RWPE1 (cell line): ENCODE data around the gene KLHL33.

ENCODE experiments used
- CTCF ChIA-PET: fragments of 350-600 bp; sonication (Branson Sonifier 250); formaldehyde crosslinking; extraction: SDS; loops from one replicate; lab custom pipeline; 2021; lab: Yijun Ruan, JAX
- POLR2A ChIA-PET: fragments of 400-600 bp; formaldehyde crosslinking; extraction: SDS; loops from one replicate; lab custom pipeline; 2020; ENCODE audit warnings: antibody characterized with exemption; ENCODE audit not compliant: low non-redundant PET; lab: Yijun Ruan, JAX
- DNase-seq: peaks from one replicate; pipeline ENCODE4 v3.0.0; 2012; ENCODE audit warnings: low spot score
- H3K27ac ChIP-seq: fragments of 450-650 bp; 2 replicates; pipeline ENCODE4 v1.5.1; 2017
- CTCF ChIP-seq: fragments of 450-650 bp; conservative IDR thresholded peaks from 2 replicates; pipeline ENCODE4 v1.5.1; 2017; ENCODE audit warnings: low read depth, mild to moderate bottlenecking

Gene KLHL33

GRCh38 chr14:20424851-20425250, 11.1 kb downstream of the KLHL33 start:
- DNase-seq = no peak
- no peak for TF ChIP-seq CTCF
- CTCF ChIA-PET = interaction anchor here (0.7 to 0.9 kb wide), 2 partner anchors 9 to 1821 kb away, joined by 3 to 5 read pairs; no protein-coding TSS in a partner anchor
- POLR2A ChIA-PET = no interaction called here
- no peak overlapping the region for H3K27ac ChIP-seq

- DNase-seq = no peak
- ChIA-PET POLR2A (no interaction called here), CTCF (no interaction called here)
- TF ChIP-seq CTCF = no peak
- H3K27ac ChIP-seq = no peak overlapping the region
Measured at GRCh38 chr14:20422886-20423285, 13.1 kb downstream of the KLHL33 start.

DNA sequence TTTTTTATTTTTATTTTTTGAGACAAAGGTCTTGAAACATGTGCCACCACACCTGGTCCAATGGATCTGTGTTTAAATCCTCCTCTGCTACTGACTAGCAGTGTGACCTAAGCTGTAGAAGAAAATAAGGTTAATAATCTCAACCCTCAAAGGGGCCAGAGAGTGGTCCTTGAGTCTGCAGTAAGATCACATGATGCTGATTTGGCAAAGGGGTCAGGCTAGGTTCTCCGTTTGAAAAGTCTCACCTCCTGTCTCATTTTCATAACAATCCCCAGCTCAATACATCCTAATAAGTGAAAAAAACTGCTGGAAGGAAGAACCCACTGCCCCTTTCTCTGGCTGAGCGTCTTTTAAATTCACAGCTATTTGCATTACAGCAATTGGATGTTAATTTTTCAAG, 14.7 kb downstream of the KLHL33 start:
- no peak for DNase-seq
- no peak overlapping the region for H3K27ac ChIP-seq
- ChIA-PET CTCF (no interaction called here), POLR2A (interaction anchor here (0.6 kb wide), 1 partner anchor 184 kb away, joined by 3 read pairs; no protein-coding TSS in a partner anchor)
- TF ChIP-seq CTCF = no peak

GRCh38 chr14:20419419-20419818, 16.5 kb downstream of the KLHL33 start:
- no peak for TF ChIP-seq CTCF
- no peak overlapping the region for H3K27ac ChIP-seq
- POLR2A ChIA-PET = no interaction called here
- CTCF ChIA-PET = no interaction called here
- no peak for DNase-seq

- H3K27ac ChIP-seq = no peak overlapping the region
- no peak for TF ChIP-seq CTCF
- ChIA-PET CTCF (no interaction called here), POLR2A (no interaction called here)
- no peak for DNase-seq
Measured at GRCh38 chr14:20418501-20418909, 17.5 kb downstream of the KLHL33 start.

DNA sequence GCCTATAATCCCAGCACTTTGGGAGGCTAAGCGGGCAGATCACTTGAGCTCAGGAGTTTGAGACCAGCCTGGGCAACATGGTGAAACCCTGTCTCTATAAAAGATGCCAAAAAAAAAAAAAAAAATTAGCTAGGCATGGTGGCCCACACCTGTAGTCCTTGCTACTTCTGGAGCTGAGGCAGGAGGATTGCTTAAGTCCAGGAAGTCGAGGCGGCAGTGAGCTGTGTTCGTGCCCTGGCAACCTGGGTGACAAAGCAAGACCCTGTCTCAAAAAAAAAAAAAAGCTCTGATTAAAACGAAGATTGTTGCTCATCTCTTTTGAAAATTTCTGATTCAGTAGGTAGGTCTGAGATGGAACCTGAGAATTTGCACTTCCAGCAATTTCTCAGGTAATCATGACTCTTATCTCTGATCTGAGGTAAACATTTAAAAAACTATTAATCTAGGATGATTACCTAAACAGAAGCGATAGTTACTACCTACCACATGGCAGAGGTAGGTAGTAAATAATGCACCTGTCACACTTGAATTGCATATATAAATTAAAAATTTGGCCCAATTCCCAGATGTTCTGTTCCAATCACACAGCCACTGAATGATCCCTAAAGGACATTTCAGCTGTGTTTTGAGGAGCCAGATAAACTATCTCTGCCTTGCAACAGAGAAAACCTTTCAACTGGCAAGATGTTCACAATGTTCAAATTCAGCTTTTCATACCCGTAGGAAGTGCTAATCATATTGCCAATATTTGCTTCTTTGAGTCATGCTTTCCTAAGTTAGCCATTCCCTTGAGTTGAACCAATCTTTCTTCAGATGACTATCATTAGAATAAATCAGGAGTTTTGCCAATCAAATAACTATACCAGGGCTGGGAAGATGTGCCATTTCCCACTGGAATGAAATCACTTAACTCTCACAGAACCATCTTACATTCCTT, 18.4 kb downstream of the KLHL33 start:
- no peak overlapping the region for H3K27ac ChIP-seq
- no peak for TF ChIP-seq CTCF
- no peak for DNase-seq
- POLR2A ChIA-PET = no interaction called here
- CTCF ChIA-PET = interaction anchor here (0.7 to 1.0 kb wide), 2 partner anchors 67 to 597 kb away, joined by 3 to 4 read pairs; no protein-coding TSS in a partner anchor
